ENCODE measurements around the gene TNP2.

Gene TNP2

DNA sequence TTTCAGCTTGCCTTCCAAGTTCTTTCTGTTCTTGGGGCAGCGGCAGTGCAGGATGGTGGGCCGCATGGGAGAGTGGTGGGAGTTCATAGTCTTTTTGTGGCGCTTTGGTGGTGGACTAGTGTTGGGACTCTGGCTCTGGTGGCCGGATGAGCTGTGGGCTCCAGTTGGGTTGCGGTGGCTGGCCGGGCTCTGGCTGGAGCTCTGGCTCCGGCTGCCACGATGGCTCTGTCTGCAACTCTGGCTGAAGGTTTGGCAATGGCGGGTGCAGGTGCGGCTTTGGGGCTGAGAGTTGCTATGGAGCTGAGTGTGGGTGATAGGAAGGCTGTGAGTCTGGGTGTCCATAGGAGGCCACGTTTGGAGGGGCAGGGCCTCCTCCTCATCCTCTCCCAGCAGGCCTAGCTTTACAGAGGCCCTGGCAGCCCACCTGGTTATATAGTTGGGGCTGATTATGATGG lies at the start of gene TNP2:
Gene TNP2, minus strand, starts transcription at position 405 of the 455 bp plus-strand sequence. Its CDS starts 63 bp downstream, at position 342.
- DNase-seq (ENCODE audit: low read depth in 3 of 3, low spot score in 1 of 3): no peak

GRCh38 chr16:11318817-11319216 lies 49.7 kb upstream of the TNP2 start:
- no peak for DNase-seq (ENCODE audit: low read depth in 3 of 3, low spot score in 1 of 3)

DNA sequence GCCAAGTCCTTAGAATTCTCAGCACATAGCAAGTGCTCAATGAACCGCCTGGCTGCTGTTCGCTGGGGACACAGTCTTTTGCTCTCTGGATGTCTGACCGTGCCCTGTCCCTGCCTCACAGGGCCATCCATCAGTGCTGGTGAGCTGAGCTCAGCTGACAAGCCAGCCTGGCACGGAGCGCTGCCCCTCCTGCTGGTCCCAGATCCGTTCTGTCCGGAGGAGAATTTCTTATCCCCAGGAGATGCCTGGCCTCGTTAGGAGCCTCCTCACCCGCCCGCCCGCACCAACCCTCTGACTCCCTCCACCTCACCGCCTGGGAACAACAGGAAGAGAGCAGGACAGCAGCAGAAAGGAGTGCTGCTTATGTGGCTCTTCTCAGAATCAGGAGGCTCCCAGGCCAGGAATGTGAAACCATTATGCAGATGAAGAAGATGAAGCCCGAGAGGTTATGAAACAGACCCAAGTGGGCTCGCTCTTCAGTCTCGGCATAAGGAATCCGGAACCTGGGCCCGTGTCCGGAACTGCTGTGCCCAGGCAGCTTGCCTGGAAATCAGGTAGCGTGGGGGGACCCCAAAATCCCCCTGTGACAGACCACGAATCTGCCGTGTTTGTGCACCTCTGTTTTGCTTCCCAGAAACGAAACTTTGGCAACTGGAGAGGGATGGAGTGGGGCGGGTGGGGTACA lies 47.3 kb upstream of the TNP2 start:
- no peak for DNase-seq (ENCODE audit: low read depth in 3 of 3, low spot score in 1 of 3)

DNA sequence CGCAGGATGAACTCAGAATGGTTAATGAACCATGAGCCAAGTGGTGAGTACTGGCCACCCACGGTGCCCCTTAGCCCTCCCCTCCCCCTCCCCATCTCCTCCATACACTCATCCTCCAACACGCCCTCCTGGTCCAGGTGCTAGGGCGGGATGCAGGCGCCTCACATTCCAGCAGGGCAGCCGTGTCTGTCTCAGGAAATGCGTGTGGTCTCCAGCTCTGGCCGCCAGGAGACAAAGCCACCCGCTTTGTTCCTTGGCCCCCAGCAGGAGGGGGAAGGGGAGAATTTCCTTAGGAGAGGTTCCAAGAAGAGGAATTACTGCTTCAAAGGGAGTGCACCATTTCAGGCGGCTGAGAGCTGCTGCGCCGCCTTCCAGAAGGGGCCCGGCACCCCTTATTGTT lies 46.4 kb upstream of the TNP2 start:
- no peak for DNase-seq (ENCODE audit: low read depth in 3 of 3, low spot score in 1 of 3)

GRCh38 chr16:11314309-11314894 lies 45.3 kb upstream of the TNP2 start:
- DNase-seq (ENCODE audit: low read depth in 3 of 3, low spot score in 1 of 3): no peak

- DNase-seq (ENCODE audit: low read depth in 3 of 3, low spot score in 1 of 3): no peak
Measured at GRCh38 chr16:11313493-11314308, 44.6 kb upstream of the TNP2 start.

DNA sequence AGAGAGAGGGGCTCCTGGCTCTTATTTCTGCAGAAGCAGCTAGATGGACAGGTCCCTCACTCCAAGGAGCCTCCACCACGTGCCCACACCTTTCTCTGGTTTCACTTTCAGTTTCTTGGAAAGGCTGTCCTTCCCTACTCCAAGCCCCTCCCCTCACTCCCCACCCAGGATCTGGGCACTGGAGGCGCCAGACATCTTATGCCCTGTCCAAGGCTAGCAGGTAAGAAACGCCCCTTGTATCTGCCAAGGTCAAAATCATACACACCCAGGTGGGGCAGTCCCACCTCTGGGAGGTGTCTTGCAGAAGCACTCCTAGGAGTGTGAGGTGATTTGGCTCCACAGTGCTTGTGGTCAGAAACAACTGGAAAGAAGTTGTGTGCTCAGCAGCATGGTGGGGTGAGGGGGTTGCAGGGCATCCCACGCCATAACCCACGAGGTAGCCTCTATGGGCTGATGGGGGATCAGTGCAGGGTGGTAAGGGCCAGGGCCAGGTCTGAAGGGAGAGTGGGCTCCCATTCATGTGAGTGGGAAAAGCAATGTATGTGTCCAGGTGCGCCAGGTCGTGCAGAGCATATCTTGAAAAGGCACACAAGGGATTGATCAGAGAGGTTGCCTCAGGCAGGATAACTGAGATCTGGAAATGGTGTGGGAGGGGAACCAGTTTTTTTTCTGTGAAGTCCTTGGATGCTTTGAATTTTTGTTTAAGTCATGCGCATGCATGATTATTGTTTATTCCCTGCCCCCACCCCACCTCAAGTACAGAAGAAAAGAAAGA lies 43.8 kb upstream of the TNP2 start:
- no peak for DNase-seq (ENCODE audit: low read depth in 3 of 3, low spot score in 1 of 3)

DNA sequence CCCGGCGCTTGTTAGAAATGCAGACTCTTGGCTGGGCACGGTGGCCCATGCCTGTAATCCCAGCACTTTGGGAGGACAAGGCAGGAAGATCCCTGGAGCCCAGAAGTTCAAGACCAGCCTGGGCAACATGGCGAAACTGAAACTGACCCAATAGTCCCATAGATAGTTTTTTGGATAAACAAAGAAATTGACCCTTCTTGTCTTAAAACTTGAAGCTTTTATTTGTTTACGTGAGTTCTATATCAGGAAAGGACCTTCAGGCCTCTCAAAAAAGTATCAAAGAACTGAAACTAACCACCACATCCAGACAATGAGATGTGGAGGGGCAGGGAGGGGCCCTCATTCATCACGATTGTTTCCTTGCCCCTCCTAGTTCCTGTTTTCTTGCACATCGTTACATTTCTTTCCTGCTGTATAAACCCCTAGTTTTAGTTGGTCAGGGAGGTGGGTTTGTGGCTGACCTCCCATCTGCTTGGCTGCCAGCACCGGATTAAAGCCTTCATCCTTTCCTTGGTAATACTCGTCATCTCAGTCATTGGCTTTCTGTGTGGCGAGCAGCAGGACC lies 42.0 kb upstream of the TNP2 start:
- DNase-seq (ENCODE audit: low read depth in 3 of 3, low spot score in 1 of 3): no peak

DNA sequence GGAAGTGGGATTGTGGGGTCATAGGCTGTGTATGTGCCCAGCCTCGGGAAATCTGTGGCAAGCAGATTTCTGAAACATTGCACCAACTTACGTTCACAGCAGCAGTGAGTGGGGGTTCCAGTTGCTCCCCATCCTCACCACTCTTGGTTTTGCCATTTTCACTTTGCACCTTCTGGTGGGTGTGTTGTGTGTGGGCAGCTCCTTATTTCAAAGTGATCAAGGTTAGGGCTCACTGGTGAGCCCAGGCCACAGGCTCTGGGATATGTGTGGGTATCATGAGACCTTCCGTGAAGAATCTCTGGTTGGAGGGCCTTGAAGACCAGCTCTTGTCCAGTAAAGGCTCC lies 41.5 kb upstream of the TNP2 start:
- no peak for DNase-seq (ENCODE audit: low read depth in 3 of 3, low spot score in 1 of 3)

DNA sequence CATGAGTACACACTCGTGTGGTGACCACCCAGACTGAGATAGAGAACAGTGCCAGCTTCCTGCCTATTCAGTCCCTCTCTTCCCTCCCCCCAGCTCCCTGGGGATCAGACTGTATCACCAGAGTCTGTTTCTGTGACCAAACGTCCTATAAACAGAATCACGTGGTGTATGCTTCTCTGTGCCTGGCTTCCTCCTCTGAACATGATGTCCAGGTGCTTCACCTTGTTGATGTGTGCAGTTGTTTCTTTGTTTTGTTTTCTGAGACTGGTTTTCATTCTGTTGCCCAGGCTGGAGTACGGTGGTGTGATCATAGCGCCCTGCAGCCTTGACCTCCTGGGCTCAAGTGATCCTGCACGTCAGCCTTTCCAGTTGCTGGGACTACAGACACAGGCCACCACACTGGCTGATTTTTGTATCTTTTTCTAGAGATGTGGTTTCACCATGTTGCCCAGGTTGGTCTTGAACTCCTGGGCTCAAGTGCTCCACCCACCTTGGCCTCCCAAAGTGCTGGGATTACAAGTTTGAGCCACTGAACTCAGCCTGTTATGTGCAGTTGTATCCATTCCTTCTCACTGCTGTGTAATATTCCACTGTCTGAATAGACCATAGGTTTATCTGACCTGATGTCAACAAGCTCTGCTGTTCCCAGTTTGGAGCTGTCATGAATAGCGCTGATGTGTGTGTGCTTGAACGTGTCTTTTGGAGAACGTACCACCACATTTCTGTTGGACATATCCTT lies 40.9 kb upstream of the TNP2 start:
- no peak for DNase-seq (ENCODE audit: low read depth in 3 of 3, low spot score in 1 of 3)

GRCh38 chr16:11308493-11309283 lies 39.6 kb upstream of the TNP2 start:
- DNase-seq (ENCODE audit: low read depth in 3 of 3, low spot score in 1 of 3): no peak

DNA sequence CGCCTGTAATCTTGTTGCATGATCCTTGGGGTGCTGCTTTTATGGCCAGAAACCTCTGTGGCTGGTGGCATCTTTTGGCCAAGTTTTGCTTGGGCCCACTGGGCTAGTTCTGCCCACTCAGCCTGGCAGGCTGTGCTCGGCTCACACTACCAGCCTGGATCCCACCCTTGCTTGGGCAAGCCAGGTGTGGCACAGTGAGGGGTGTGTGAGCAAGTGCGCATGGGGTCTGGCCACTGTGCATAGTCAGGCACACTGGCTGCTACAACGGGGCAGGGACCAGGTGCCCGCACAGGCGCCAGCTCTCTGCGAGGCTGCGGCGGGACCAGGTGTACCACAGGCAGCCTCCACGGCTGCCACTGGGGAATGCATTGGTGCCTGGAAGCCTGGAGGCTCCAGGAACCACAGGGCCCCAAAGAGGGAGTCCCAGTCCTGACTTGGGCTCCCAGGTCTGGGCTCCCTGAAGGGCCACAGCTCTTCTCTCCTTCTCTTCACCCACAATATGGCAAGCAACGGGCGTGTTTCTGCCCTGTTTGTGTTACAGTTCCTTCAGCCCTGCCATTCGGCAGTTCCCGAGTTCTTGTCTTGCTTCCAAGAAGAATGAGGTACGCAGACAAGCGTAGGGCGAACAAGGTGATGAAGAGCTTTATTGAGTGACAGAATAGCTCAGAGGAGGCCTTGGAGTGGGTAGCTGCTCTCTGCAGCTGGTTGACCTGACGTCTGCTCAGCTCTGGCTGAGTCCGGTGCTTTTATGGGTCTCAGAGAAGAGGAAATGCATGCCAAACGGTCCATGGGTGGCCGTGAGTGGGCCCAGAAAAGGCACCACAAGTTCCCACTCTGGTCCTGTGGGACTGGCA lies 38.7 kb upstream of the TNP2 start:
- no peak for DNase-seq (ENCODE audit: low read depth in 3 of 3, low spot score in 1 of 3)

- no peak for DNase-seq (ENCODE audit: low read depth in 3 of 3, low spot score in 1 of 3)
Measured at GRCh38 chr16:11306997-11307638, 38.0 kb upstream of the TNP2 start.

DNA sequence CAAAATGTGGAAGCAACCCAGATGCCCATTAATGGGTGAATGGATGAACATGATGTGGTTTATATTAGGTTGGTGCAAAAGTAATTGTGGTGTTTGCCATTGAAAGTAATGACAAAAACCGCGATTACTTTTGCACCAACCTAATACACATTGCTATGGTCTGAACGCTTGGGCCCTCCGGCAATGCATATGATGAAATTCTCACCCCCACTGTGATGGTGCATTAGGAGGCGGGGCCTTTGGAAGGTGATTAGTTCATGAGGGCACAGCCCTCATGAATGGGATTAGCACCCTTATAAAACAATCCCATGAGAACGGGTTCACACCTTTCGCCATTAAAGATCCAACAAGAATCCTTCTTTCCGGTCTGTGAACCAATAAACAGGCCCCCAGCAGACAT lies 37.3 kb upstream of the TNP2 start:
- no peak for DNase-seq (ENCODE audit: low read depth in 3 of 3, low spot score in 1 of 3)

DNA sequence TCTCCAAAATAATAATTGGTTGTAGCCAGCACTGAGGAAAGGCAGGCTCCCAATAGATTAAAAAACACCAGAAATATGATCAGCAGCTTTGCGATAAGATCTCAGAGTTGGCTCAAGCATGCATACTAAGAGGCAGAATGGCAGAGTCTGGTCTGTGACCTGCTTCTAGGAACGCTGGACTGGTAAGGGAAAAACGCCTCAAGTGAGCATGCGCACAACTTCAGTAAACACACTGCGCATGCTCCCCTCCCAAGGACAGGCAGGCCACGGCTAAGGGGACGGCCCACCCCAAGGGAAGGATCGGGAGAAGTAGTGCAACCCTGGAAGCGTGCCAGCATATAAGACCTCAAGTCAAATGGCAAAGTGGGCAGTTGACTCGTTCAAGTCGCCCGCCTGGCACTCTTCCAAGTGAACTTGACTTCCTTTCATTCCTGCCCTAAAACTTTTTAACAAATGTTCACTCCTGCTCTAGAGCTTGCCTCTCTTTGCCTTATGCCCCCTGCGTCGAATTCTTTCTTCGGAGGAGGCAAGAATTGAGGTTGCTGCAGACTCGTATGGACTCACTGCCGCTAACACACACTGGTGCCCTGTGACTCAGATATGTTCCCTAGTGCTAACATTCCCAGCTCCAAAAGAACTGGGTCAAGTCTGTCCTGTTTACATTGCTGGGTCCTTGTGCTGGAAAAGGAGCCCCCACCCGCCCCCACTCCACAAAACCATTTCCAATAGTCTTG lies 34.4 kb upstream of the TNP2 start:
- no peak for DNase-seq (ENCODE audit: low read depth in 3 of 3, low spot score in 1 of 3)

- DNase-seq (ENCODE audit: low read depth in 3 of 3, low spot score in 1 of 3): no peak
Measured at GRCh38 chr16:11302977-11303376, 33.9 kb upstream of the TNP2 start.

GRCh38 chr16:11301645-11302501 lies 32.7 kb upstream of the TNP2 start:
- DNase-seq (ENCODE audit: low read depth in 3 of 3, low spot score in 1 of 3): no peak
